GM21381 (cell line): ENCODE data around the gene ABR.
"Not testable (repeated sequence)": the region's sequence is repeated elsewhere in the genome, so short reads cannot be mapped to it uniquely, and the experiment has no call there.

Experiments used
- ATAC-seq: cut with Tn5 transposase; IDR thresholded peaks from one replicate; pipeline ENCODE4 v1.9.1; 2021; ENCODE audit warnings: mild to moderate bottlenecking, moderate library complexity; ENCODE audit not compliant: unreplicated experiment

The ABR gene

GRCh38 chr17:1174263-1174880 lies 5.4 kb downstream of the ABR start:
- ATAC-seq, result no peak

GRCh38 chr17:1173432-1174262 lies 6.1 kb downstream of the ABR start:
- no peak for ATAC-seq

- ATAC-seq, result no peak
Observed at GRCh38 chr17:1171953-1172352, 7.8 kb downstream of the ABR start.

DNA sequence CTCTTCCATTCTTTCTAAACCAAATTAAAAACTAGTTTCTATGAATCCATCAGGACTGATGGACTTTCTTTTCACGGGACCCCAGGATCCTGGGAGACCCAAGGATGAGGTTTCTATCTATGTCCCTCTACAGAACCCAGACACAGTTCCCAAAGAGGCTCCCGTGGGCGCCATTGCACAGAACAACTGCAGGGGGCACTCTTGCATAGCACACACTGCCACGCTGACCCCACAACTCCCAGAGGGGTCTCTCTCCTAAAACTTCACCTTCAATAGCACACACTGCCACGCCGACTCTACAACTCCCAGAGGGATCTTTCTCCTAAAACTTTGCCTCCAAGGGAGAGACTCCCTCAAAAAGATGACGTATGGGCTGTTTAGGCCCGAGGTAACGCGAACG lies 9.0 kb downstream of the ABR start:
- ATAC-seq, result no peak

- ATAC-seq, result no peak
Observed at GRCh38 chr17:1169929-1170312, 9.9 kb downstream of the ABR start.

- no peak for ATAC-seq
Observed at GRCh38 chr17:1169221-1169928, 10.4 kb downstream of the ABR start.

DNA sequence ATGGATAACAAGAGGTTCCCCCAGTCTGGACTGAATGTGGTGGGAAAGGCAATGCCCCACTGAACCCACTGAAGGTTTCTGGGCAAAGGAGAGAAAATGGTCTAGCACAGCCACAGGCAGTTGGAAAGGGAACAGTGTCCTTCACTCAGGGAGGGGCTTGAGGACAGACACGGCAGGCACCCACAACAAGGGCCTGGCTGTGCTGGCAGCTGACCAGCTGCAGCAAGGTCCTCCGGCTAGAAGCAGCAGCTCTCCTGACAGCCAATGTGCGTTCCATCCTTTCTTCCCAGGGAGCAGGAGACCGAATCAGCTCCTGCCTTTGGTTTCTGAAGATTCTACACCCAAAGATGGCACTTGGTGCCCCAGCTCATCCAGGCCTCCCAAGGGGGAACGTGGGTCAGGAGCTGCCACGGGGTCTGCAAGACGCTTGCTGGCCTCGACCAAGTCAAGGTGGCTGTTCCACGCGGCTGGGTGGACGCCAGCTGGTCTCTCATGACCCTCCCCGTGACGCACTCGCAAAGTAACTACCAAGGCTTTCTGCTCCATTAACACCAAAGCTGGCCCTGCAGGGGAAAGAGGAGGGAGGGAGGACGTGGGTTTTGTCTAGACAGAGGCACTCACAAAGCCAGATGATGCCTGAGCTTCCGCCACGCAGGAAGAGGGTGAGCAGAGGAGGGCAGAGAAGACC lies 11.1 kb downstream of the ABR start:
- no peak for ATAC-seq

- no peak for ATAC-seq
Observed at GRCh38 chr17:1166276-1166675, 13.5 kb downstream of the ABR start.

GRCh38 chr17:1165836-1166235 lies 13.9 kb downstream of the ABR start:
- ATAC-seq, result no peak

DNA sequence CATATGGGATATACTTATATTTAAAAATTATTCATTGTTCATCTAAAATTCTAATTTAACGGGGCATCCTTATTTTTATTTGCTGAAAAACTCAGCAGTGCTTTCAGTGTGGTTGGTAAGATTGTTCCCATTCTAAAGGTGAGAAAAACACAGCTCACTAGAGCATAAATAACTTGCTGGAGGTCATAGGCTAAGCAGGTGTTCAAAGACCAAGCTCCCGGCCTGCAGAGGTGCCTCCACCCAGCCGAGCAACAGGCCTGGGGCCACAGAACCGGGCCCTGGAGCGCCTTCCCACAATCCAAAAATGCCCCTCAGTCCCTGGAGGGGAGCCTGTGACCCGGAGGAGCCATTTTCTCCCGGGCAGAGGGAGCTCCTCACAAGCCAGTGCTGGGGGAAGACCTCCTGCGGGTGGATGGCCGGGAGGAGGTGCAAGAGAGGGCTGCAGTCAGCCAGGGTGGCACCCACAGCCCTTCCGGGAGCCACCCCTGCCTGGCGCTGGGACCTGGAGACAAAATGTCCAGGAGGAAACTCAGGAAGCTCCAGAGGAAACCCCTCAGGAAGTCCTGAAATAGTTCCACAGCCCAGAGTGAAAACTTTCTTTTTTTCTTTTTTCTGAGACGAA lies 14.7 kb downstream of the ABR start:
- ATAC-seq, result no peak

- ATAC-seq, result no peak
Observed at GRCh38 chr17:1162116-1162855, 17.5 kb downstream of the ABR start.

DNA sequence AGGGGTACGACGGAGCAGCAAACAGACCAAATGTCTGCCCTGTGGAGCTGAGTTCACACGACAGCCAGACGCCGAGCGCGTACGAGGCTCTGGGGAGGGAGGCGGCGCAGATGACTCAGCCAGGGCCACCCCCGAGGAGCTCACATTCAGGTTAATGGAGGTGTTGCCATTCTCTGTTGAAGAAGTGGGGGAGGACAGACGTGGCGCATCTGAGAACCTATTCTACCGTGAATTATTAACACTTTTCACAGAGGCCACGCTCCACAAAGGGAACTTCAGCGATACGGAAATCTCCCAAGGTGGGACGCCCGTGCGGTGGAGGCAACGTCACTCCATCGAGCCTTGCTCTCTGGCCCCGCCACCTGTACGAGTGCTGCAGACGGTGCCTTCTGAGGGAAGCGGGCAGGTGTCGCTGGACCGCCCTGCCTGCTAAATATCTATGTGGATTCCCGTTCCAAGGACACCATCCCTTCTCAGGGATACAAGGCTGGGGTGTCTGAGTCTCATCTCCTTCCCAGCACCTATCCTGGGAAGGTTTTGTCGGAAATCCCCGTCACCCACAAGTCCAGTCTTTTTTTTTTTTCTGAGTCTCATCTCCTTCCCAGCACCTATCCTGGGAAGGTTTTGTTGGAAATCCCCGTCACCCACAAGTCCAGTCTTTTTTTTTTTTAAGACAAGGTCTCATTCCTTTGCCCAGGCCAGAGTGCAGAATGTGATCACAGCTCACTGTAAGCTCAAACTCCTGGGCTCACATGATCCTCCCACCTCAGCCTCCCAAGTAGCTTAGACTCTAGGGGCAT lies 19.0 kb downstream of the ABR start:
- ATAC-seq, result no peak

DNA sequence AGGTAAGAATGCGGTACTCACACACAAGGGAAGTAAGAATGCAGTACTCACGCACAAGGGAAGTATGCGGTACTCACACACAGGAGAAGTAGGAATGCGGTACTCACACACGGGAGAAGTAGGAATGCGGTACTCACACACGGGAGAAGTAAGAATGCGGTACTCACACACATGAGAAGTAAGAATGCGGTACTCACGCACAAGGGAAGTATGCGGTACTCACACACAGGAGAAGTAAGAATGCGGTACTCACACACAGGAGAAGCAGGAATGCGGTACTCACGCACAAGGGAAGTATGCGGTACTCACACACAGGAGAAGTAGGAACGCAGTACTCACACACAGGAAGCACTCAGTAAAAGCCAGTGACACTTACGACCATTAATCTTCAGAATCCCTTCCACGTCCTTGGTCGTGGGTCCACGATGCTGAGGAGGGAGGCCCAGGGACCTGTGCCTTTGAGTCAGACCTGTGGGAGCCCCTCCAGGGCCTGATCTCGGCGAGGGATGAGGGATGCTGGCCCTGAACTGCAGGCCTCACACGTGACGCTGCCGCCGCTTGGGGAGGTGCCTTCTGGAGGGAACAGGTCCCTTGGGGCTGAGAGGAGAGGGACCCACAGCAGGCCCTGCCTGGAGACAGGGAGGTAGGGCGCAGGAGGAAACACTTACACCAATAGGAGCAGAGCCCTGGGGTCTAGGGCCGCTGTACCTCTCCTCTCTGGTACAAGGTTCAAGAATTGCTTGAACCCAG lies 20.2 kb downstream of the ABR start:
- ATAC-seq, result no peak

DNA sequence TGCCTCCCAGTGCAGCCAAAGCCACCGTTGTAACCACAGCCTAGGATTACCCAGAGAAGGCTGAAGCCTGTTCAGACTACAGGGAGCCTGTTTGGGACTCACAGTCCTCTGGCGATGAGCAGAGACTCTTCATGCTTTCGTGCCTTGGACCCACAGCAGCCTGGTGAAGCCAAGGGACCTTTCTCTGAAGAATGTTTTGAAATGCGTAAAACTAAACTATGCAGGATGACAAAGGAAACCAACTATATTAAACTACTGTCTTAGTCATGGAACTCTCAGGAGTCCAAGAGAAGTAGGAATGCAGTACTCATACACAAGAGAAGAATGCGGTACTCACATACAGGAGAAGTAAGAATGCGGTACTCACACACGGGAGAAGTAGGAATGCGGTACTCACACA lies 20.9 kb downstream of the ABR start:
- ATAC-seq, result no peak

- ATAC-seq, result no peak
Observed at GRCh38 chr17:1156864-1157263, 22.9 kb downstream of the ABR start.

DNA sequence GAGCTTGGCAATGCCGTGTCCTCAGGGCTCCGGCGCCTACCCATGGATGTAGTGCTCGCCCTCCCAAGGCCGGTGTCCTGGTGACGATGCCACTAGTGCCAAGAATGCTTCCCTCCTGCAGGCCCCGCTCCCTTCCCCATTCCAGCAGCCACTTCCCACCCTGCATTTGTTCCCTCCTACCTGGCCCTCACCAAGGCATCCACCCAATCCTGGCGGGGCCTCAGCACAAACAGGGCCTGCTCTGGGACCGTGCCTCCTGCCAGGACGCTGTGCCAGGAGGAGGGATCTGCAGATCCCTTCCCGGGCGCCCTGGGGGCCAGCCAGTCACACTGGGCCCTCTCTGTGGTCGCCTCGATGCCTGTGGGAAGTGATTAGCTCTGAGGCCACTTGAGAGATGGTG lies 25.1 kb downstream of the ABR start:
- no peak for ATAC-seq

DNA sequence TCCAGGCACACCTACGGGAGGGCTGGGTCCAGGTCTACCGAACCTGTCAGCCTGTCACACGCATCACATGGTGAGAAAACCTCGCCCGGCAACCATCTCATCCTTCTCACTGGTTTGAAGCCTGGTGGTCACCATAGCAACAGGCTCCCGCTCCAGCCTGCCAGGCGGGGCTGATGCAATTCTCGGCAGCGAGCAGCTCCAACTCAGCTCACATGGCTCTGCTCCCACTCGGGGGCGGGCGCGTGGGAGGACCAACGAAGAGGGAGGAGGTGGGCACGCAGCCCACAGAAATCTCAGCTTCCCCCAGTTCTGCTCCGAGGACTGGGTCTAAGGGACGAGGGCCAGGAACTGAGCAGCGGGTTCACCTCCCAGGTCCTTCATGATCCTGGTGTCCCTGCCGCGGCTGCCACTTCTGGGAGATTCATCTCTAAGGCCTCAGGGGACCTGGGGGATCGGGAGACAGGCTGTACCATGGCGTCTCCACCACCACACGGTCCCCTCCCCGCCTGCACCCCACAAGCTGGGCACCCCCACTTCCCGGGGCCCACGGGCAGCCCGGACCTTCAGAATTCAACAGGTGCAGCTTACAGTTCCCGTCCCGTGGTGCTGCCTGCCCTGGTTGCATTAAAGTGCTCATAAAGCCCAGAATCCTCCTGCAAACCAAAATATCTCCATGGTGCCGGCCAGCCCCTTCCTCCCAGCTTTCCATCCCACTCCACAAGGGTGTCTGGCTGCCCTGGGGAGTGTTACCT lies 25.8 kb downstream of the ABR start:
- ATAC-seq, result no peak

GRCh38 chr17:1152582-1152981 lies 27.2 kb downstream of the ABR start:
- not testable (repeated sequence) for ATAC-seq
